ENCODE data around the gene CRIM1.

The CRIM1 gene

GRCh38 chr2:36356298-36356989, 866 bp downstream of the CRIM1 start:
- Histone ChIP-seq H3K36me3 (replicated peaks) (peaks cover 10% of the 10 kb centered on the region), H3K4me3 (ENCODE audit: low read depth, low read length) (peak overlapping the region; percentile 85), H3K27ac (peak overlapping the region; percentile 84), H3K27me3 (replicated peaks) (no peaks in the 10 kb centered on the region)
- TF ChIP-seq CTCF (IDR thresholded peaks at IDR 0.05; ENCODE audit: low read depth, low read length, missing control alignments), result no peak
- in situ Hi-C loops (cut with HindIII; ENCODE audit: low pct_ligation_motif_present, low sequenced_read_pairs), result no loop called here
- DNase-seq, result no peak

- TF ChIP-seq CTCF (IDR thresholded peaks at IDR 0.05; ENCODE audit: low read depth, low read length, missing control alignments), result no peak
- DNase-seq, result peak; percentile 70
Measured at GRCh38 chr2:36356990-36357846, 1.6 kb downstream of the CRIM1 start.

GRCh38 chr2:36357847-36358659, 2.5 kb downstream of the CRIM1 start:
- Histone ChIP-seq H3K36me3 (replicated peaks) (peaks cover 10% of the 10 kb centered on the region), H3K4me3 (ENCODE audit: low read depth, low read length) (peak overlapping the region; percentile 85), H3K27me3 (replicated peaks) (no peaks in the 10 kb centered on the region), H3K27ac (peak overlapping the region; percentile 84)
- peak; percentile 70 for DNase-seq
- in situ Hi-C loops (cut with HindIII; ENCODE audit: low pct_ligation_motif_present, low sequenced_read_pairs), result no loop called here
- peak; percentile 69 for TF ChIP-seq CTCF (IDR thresholded peaks at IDR 0.05; ENCODE audit: low read depth, low read length, missing control alignments)

More at GRCh38 chr2:36356990-36357846, 1.6 kb downstream of the CRIM1 start:
- peak overlapping the region; percentile 84 for H3K27ac ChIP-seq
- in situ Hi-C loops (cut with HindIII; ENCODE audit: low pct_ligation_motif_present, low sequenced_read_pairs), result no loop called here
- no peaks in the 10 kb centered on the region for H3K27me3 ChIP-seq (replicated peaks)
- H3K4me3 ChIP-seq (ENCODE audit: low read depth, low read length), result peak overlapping the region; percentile 85
- H3K36me3 ChIP-seq (replicated peaks), result peaks cover 10% of the 10 kb centered on the region

GRCh38 chr2:36359067-36359466, 3.5 kb downstream of the CRIM1 start:
- no peak for DNase-seq
- H3K27me3 ChIP-seq (replicated peaks), result no peaks in the 10 kb centered on the region
- H3K4me3 ChIP-seq (ENCODE audit: low read depth, low read length), result peak overlapping the region; percentile 85
- TF ChIP-seq CTCF (IDR thresholded peaks at IDR 0.05; ENCODE audit: low read depth, low read length, missing control alignments), result no peak
- H3K27ac ChIP-seq, result peak overlapping the region; percentile 84
- H3K36me3 ChIP-seq (replicated peaks), result peaks cover 10% of the 10 kb centered on the region
- in situ Hi-C loops (cut with HindIII; ENCODE audit: low pct_ligation_motif_present, low sequenced_read_pairs), result no loop called here

- no peak for TF ChIP-seq CTCF (IDR thresholded peaks at IDR 0.05; ENCODE audit: low read depth, low read length, missing control alignments)
- no peaks in the 10 kb centered on the region for H3K27me3 ChIP-seq (replicated peaks)
- in situ Hi-C loops (cut with HindIII; ENCODE audit: low pct_ligation_motif_present, low sequenced_read_pairs), result no loop called here
- no peak overlapping the region for H3K4me3 ChIP-seq (ENCODE audit: low read depth, low read length)
- peaks cover 10% of the 10 kb centered on the region for H3K36me3 ChIP-seq (replicated peaks)
- DNase-seq, result no peak
- peak overlapping the region; percentile 84 for H3K27ac ChIP-seq
Measured at GRCh38 chr2:36360063-36360462, 4.5 kb downstream of the CRIM1 start.
